HG02798 (cell line): ENCODE measurements around the gene CA10.

Experiments
- ATAC-seq: cut with Tn5 transposase; IDR thresholded peaks from one replicate; pipeline ENCODE4 v1.9.1; 2021; ENCODE audit warnings: mild to moderate bottlenecking; ENCODE audit not compliant: unreplicated experiment, poor library complexity

Gene CA10

GRCh38 chr17:52147872-52148271 lies 10.6 kb downstream of the CA10 start:
- peak; percentile 71 for ATAC-seq

DNA sequence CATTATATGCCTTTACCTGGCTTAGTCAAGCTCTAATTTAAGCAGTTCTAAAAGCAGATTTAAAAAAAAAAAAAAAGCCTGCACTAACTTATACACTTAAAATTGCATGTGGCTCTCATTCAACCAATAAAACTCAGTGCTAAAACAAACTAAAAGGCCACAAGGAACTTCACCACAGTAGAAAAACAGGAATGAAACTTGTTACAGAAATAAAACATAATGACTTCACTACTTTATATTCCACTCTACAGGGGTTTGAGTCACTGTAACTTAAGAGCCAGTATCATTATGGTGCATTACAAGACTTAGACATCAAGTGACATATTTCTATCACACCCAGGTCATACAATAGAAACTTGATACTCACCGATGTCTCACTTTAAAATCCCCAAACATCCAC lies 11.1 kb downstream of the CA10 start:
- ATAC-seq, result peak; percentile 53

DNA sequence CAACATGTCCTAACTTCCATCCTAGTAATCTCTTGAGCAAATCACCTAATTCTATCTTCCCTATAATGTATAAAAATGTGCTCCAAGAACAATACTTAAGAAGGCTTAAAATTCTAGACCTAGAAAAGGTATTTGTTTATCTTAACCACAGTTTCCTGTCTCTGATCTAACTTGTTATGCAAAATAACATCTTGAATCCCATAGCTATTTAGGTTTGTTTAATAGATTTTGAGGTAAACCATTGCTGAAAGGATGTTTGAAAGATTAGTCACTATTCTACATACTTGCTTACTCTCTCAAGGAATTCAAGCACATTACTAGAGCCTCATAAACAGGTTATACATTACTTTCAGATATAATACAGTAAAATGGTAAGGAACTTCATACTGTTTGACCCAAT lies 13.0 kb downstream of the CA10 start:
- ATAC-seq, result no peak

DNA sequence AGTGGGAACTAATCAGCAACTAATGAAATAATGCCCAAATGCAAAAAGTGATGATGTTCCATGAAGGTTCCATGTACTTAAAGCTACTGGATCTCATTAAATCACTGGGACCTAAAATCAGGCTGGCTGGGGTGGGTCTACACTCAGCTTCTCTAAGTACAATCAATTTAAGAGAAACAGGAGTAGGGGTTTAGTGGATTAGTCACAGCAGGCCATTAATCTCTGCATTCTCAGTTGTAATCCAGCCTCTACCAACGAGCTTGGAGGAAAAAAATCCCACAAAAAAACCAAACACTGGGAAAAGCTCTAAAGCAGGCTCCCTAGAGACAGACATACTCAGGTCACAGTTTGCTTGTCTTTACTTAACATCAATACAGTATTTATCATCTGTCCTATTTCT lies 15.0 kb downstream of the CA10 start:
- no peak for ATAC-seq

GRCh38 chr17:52140601-52141000 lies 17.9 kb downstream of the CA10 start:
- no peak for ATAC-seq

- no peak for ATAC-seq
Measured at GRCh38 chr17:52138752-52139151, 19.8 kb downstream of the CA10 start.

GRCh38 chr17:52138350-52138749 lies 20.2 kb downstream of the CA10 start:
- ATAC-seq, result no peak

DNA sequence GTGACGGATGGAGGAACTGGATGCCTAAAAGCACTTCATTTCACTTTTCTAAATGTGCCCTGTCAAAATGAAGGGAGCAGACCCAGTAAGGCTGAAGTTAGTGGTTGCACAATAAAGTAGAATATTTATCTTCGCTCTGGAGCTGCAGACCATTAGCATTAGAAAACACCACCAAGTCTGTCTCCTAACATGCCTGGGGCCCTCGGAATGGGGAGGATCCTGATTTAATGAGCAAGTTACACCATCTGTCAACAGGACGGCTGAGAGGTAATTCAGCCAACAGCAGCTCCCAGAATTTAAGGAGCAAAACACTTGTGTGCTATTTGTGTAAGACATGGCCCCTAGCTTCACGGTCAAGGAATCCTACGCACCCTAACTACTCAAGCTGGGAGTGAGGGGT lies 22.3 kb downstream of the CA10 start:
- no peak for ATAC-seq

DNA sequence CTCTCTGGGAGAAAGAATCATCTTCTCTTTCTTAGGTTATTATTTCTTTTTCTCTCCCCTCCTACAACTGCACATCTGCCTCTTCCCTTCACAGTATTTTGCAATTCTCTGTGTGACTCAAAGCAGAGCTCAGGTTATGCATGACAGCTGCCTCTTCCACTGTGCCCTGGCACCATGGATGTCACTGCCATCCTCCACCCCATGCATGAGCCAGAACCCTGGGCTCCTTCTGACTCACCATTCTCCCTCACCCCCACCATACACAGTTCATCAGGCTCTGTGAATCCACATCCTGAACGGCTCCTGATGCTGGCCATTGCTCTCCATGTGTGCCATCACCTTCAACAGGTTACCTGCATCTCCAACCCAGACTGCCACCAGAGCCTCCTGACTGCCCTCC lies 23.9 kb downstream of the CA10 start:
- ATAC-seq, result no peak

DNA sequence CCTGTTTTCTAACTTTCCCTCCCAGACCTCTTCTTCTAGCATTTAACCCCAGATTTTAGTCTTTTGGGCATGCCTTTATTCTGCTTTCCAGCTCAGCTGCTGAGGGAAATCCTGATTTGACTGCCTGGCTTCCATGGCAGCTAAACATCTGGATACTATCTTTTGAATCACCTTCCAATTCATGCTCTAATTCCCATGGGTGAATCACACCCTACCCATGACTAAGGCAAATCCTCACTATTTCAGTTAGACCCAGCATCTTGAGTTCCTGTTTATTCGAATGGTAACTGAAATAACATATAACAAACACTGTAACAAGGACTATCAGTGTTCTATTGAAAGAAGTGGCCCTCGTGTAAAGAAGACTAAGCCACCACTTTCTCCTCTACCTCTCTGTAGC lies 29.8 kb downstream of the CA10 start:
- ATAC-seq, result no peak

DNA sequence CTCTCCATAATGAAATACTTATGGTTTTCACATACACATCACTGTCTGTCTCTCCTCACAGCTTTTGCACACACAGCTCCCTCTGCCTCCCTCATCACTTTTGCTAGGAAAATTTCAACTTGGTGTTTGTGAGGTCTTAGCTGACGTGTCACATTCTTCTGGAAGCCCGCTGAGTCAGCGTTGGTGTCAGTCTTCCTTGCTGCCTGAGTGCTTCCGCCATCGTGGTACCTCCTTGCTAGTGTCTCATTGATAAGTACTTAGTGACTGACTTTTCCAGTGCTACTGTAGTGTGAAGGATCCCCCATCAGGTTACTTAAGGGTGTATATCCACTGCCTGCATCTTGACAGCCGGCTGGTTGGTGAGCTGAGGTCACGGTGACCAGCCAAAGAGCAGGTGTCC lies 33.5 kb downstream of the CA10 start:
- ATAC-seq, result no peak

GRCh38 chr17:52124561-52124960 lies 34.0 kb downstream of the CA10 start:
- no peak for ATAC-seq

GRCh38 chr17:52120465-52120864 lies 38.0 kb downstream of the CA10 start:
- ATAC-seq, result no peak

GRCh38 chr17:52110923-52111581 lies 47.5 kb downstream of the CA10 start:
- ATAC-seq, result no peak

DNA sequence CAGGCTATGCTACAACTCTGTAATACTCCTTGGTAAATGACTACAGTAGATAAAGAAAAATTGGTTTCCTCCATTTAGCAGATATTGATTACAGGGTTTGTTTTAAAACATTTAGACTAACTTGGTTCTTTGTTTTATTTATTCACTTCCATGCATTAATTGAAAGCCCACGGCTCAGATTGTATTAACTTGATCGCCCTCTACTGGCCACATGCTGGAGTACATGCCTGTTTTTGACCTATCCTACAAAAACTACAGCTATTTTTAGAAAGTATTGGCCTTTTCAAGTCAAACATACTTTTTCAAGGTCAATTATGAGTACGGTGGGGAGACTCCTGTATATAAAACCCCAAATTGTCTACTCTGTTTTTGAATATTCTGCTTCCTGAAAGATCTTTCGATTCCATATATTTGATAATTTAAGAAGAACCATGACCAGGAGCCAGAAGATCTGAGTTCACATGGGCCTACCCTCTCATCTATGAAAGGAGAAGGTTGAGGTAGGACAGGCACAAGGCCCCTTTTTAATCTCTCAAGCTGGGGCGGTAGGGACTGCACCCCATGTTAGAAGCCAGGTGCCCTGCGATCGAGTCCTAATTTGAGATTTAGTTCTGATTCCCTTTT lies 51.8 kb downstream of the CA10 start:
- peak; percentile 52 for ATAC-seq

- no peak for ATAC-seq
Measured at GRCh38 chr17:52106072-52106471, 52.4 kb downstream of the CA10 start.

- no peak for ATAC-seq
Measured at GRCh38 chr17:52105591-52105990, 52.9 kb downstream of the CA10 start.

- no peak for ATAC-seq
Measured at GRCh38 chr17:52096056-52096455, 62.5 kb downstream of the CA10 start.

- ATAC-seq, result no peak
Measured at GRCh38 chr17:52084176-52084575, 74.3 kb downstream of the CA10 start.

DNA sequence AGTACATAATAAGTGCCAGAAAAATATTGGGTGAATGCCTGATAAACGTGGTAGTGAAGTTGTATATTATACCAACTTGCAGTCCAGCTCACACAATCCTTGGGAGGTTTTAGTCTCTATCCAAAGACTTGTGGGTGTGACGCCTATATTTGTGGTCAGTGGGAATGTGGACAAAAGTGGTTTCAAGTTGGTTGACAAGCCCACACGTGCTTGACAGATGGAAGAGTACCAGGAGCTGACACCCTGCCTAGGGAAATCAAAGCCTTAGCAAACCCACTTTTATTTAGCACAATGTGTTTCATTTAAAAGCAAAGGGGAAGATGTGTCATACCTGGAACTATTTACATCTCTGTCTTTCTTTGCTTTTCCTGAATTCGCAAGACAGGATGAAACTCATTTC lies 79.0 kb downstream of the CA10 start:
- no peak for ATAC-seq

DNA sequence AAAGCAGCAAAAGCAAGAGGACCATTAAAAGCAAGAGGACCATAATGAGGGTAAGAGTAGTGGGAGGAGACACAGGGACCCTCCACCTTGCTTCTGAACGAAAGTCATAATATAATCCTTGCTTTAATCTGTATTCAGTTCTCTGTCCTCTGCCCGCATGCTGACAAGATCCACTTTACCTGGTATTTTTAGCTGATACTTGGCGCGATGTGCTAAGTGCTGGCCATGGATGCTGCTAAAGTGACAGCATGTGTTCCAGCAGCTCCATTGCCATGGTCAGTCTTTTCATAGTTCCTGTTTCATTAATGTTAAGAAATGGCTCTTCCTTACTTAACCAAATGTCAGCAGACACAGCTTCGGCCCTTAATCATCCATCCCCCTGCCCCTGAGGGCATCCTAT lies 86.8 kb downstream of the CA10 start:
- ATAC-seq, result no peak

- ATAC-seq, result no peak
Measured at GRCh38 chr17:52064791-52065211, 93.7 kb downstream of the CA10 start.
